HL-60/S4 treated with retinoic acid at 250 ng/mL for 4 days and 3 days (cell line): Measurements from ENCODE around the gene WNT9A.

Experiments used
- in situ Hi-C: fragments of 300-500 bp; cut with MboI; formaldehyde crosslinking; loops from 2 replicates; pipeline ENCODE4 v1.7.0; 2022; ENCODE audit warnings: low sequenced_read_pairs

The WNT9A gene

DNA sequence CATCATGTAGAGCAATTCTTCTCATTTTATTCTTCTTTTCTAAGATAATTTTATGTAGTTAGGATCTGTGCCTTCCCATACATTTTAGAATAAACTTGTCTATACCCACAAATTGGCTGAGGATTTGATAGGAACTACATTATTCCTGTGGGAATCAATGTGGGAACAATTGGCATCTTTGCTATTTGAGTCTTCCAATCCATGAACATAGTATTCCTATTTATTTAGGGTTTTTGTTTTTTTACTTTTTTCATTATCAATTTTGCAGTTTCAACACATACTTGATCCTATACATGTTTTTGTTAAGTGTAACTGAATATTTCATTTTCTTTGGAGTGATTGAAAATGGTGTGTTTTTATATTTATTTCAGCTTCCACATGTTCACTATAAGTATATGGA lies 8.1 kb upstream of the WNT9A start:
- in situ Hi-C loops = loop anchor here (25.0 kb wide), 1 partner anchor 194 kb away; no protein-coding TSS in a partner anchor

DNA sequence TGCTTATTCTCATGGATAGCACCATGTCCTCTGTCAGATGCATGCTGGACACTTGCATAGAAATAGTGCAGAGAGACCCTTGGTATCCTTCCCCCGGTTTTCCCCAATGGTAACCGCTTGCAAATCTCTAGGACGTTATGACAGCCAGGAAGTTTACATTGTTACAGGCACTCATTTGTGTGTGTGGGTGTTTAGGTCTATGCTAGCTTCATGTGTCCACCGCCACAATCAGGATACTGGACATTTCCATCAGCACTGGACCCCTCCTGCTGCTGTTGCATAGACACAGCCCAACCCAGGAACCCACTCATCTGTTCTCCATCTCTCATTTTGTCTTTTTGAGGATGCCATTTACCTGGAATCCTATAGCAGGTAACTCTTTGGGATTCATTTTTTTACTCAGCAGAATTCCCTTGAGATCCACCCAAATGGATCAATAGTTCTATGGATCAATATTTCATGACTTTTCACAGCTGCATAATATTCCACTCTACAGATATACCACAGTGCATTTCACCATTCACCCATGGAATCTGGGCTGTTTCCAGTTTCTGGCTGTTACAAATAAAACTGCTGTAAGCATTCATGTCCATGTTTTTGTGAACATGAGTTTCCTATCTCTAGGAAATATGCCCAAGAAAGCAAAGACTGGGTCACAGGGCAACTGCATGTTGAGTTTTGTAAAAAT lies 6.6 kb upstream of the WNT9A start:
- in situ Hi-C loops = loop anchor here (25.0 kb wide), 1 partner anchor 192 kb away; no protein-coding TSS in a partner anchor

DNA sequence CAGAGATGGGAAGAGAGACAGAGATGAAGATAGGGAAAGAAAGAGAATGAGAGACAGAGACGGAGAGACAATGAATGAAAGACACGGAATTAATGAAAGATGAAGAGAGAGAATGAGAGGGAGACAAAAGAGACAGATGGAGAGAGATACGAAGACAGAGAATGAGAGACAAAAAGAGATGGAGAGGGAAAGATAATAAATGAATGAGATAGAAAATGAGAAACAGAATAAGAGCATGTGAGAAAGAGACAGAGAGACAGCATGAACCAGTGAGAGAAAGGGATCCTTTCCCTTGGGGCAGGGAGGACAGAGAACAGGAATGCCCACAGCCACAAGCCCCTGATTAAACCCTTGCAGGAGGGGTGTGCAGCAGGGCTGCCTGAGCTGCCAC lies 5.3 kb upstream of the WNT9A start:
- in situ Hi-C loops = loop anchor here (25.0 kb wide), 1 partner anchor 191 kb away; no protein-coding TSS in a partner anchor

DNA sequence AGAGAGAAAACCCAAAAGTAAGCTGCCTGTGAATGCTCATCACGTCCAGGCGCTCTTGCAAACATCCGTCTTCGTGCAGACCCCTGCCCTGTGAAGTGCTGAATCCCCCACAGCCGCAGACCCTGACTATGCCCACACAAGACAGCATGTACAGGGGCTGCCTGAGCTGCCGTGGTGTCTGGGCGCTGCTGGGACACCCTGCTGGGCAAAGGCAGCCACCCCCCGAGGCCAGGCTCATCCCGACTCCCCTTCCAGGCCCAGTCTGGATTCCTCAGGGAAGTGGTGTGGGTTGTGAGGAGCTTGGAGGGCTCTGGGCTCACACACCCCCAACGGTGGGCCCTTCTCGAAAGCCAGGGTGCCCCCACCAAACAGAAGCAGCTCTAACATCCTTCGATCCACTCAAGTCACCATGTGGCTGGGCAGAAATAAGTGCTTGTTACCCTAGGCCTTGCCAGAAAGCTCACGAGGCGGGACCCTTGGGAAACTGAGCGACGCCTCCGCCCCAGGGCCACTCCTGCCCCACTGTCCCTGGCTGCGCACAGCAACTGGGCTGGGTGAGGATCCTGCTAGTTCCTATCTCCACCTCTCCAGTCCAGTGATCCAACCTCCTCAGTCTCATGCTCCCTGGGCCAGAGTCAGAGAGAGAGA lies 4.8 kb upstream of the WNT9A start:
- in situ Hi-C loops = loop anchor here (25.0 kb wide), 1 partner anchor 190 kb away; no protein-coding TSS in a partner anchor

DNA sequence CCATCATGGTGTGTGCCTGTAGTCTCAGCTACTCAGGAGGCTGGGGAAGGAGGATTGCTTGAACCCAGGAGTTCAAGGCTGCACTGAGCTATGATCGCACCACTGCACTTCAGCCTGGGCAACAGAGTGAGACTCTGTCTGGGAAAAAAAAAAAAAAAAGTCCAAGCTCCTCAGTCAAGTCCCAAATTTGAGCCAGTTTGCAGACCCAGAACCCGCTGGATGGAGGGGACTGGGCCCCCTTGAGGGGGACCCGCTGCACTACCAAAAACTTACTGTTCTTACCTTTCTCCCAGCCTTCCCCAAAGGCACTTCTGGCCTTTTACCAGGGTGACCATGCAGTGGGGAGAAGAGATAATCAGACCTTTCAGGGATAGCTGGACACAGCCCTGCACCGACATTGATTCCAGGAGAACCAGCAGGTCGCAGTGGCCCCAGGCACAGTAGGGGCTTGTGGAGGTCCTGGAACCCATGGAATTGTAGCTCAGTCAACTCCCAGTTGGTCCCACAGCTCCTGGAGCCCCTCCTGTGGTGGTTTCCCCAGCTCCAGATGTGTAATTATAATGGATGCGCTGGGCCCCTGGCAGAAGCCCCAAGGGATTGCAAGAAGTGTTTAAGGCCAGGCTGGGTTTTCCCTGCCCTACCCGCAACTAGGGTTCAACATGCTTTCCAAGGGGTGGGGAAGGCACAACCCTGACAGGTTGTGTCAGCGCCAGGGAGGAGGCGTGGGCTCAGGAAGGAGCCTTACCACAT lies 4.1 kb upstream of the WNT9A start:
- in situ Hi-C loops = loop anchor here (25.0 kb wide), 1 partner anchor 189 kb away; no protein-coding TSS in a partner anchor

DNA sequence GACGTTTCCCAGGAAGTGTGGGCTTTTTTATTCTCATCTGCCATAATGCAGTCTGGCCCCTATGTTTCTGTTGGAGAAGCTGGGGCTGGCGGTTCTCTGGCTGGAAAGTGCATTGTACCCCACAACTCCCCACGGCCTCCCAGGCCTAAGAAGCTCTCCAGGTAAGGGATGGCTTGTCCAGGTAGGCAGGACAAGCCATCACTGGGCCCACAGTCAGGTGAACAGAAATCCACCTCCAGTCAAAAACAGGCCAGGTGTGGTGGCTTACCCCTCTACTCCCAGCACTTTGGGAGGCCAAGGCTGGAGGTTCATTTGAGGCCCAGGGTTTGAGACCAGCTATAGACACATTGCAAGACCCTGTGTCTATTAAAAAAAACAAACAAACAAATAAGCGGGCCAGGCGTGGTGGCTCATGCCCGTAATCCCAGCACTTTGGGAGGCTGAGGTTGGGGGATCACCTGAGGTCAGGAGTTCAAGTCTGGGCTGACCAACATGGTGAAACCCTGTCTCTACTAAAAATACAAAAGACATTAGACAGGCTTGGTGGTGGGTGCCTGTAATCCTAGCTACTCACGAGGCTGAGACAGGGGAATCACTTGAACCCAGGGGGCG lies 3.1 kb upstream of the WNT9A start:
- in situ Hi-C loops = loop anchor here (25.0 kb wide), 1 partner anchor 189 kb away; no protein-coding TSS in a partner anchor

DNA sequence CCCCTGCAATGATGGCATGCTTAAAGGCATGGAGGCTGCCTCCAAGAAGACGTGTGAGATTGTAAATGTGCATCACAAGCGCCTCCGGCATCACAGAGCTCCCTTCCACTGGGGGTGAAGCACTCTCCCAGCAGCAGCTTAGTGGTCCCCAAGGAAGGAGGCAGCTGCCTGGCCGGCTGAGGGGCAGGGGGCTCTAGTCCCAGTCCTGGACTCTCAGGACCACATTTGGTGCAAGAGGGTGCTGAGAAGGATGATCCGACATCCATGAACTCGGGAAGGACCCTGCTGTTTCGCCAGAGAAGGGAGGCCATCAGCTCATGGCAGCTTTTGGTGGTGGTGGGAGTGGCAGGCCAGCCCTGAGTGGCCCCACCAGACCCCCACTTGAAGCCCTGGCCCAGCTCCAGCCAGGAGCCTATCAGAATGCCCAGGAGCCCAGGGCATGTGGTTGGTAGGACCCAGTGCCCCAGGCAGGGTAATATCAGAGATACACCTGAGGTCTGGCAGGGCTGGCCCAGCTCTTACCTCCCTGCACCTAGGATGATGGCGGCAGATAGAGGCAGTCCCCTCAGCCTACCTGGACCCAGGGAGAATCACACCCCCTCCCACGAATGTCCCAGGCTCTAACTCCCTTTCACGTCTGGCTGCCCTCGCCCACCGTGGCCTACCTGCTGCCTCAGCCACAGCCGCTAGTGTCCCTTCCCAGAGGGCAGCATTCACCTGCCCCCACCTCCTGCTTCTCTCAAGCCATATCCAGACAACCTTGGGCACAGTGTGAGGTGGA lies 2.4 kb upstream of the WNT9A start:
- in situ Hi-C loops = loop anchor here (25.0 kb wide), 1 partner anchor 188 kb away; no protein-coding TSS in a partner anchor

DNA sequence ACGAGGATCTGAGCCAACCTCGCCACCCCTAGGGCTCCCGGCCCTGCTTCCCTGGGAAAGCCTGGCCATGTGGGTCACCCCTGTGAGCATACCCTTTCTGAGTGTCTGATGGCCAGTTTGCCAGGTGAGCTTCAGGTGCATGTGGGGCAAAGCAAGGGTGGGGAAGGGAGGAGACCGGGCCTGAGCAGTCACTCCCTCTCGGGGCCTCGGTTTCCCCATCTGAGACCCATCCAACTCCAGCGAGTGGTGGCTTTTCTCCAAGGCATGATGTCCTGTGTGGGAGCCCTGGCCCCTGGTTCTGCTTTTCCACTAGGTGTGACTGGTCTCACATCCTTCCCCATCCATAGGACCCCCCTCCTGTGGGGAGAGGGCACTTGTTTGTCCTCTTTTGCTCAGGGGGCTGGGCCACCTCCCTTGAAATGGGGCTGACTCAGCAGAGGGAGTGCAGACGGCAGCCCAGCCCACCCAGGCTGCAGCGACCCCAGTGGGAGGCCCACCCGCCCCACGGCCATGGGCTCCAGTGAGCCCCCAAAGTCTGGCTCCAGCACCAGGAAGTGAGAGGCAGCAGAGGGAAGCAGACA lies 1.7 kb upstream of the WNT9A start:
- in situ Hi-C loops = no loop called here

DNA sequence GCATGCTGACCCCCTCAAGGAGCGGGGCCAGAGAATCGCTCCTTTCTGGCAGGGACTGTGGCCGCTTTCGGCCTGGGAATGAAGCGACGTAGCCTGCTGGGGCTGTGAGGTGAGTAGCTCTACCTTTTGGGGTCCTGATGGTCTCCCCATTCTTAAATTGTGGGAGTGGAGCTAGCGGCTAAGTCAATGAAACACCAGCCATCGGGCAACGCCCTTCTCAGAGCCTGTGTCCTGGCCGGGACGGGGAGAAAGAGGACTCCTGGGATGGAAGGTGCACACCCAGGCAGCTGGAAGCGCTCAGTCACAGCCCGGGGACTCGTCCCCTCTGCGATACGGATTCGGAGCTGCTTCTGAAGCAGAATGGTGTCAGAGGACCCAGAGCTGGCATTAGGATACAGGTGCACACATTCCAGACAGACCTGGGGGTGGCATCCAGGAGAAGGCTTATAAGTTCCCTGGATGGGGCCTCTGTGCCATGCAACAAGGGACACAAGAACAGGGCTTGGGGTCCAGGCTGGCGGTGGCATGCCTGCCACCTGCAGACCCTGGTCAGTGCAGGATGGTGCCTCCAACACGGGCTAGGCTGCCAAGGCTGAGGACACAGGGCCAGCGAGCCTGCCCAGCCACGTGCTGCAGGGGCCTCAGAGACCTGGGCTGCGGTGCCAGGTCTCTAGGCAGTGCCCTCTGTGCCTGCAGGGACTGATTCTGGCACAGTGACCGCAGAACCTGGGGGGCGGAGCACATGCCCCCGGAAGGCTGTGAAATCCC lies 945 bp upstream of the WNT9A start:
- in situ Hi-C loops = no loop called here

DNA sequence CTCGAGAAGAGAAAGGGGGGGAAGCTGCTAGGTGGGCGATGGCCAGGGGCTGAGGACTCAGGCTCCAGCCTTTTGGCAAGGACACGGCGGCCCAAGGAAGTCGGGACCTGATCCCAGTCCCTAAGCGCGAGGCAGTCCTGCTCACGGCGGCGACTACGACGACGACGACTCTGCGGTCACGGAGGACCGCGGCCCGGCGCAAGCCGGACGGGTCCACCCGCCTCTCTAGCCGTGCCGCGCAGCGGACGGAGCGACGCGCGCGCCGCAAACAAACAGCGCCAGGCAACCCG lies 401 bp downstream of the WNT9A start:
- in situ Hi-C loops = no loop called here

DNA sequence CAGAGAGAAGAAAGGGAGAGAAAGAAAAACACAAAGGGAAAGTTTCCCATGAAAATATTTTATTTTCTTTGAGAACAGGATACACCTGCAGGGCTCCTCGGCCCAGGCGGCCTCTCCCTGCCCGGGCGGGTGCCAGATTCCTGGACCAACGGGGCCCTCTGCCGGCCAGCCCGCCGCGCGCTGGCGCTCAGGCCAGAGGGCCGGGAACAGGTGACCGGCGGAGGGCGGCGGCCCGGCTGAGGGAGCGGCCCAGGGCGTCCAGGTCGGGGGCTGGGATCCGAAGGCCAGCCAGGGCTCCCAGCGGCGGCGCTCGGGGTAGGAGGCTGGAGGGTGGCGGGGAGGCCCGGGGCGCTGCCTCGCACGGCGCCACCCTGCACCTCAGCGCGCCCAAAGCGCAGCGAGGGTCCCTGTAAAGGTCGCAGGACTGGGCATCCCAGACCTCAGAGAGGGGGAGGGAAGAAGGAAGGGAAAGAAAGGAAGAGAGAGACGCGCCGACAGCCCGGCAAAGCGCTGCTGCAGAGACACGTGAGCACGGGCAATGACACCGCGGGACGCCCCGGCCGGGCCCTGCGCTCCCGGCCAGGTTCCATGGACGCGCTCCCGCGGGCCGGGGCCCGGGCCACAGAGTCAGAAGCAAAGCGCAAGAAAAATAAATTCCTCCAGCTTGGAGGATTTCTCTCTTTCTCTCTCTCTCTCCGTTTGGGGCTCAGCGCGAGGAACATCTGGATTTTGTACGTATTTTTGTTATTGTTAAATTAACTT lies 927 bp downstream of the WNT9A start:
- in situ Hi-C loops = no loop called here

DNA sequence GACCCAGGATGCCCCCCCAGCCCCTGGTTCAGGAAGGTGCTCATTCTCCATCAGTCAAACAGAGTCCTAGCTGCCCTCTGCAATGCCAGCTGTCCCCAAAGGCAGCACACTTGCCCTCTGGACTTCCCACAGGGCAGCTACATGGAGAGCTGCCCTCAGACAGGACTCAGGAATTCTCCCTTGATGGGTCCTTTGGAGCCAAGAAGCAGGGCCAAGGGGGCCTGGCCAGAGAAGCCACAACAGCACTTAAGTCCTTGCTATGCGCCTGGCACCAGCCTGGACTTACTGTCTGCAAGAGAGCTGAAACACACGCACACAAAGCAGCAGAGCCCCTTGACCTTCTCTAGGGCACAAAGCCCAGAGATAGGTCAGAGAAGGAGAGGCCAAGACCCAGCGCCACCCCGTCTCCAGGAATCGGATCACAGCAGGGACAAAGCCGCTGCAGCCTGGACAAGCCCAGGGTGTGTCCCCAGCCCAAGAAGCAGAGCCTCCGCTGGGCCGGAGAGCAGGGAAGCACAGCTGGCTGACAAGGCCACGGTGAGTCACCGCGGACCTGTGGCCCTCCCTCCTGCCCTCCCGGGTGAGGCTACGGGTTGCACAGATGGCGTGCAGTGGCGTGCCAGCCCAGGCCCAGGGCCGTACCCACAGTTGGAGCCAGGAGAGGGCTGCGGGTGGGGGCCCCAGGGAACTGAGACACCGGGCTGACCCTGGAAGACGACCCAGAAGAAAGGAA lies 1.7 kb downstream of the WNT9A start:
- in situ Hi-C loops = no loop called here

DNA sequence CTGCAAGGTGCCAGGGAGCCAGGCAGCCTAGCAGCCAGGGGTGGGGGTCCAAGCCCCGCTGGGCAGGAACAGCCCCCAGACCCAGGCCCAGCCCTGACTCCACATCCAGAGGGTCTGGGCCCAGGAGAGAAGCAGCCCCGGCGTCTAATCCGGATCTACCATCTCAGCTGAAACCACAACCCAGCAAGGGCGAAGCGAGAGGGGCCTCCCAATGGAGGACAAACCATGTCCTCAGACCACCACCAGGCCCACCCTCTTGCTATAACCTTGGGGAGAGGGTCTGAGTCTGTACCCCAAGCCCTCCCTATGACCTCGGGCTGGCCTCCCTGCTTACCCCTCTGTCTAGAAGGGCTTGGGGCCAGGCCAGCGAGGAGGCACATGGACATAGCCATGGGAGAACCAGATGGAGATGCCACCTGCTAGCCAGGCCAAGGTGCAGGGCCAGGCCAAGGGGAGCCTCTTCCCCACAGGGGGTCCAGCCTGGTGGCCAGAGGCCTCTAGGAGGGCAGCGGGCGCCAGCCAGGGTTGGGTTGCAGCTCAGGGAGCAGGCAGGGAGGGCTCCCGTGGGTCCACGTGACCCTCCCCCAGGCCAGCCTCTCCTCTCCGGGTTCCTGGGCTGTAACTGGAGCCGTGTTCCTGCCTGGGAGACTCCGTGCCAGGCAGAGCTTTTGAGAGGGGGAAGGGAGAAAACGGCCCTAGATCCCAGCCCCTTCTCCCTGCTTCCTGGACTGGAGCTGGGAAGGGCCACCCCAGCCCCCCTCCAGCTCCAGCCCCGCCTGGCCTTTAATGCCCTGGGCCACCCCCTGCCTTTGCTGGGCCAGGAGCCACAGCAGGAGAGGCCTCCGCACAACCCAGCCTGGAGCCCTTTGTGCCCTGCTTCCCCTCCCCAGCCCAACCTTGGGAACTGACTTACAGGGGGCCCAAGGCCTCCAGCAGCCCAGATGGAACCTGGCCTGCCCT lies 2.5 kb downstream of the WNT9A start:
- in situ Hi-C loops = no loop called here

DNA sequence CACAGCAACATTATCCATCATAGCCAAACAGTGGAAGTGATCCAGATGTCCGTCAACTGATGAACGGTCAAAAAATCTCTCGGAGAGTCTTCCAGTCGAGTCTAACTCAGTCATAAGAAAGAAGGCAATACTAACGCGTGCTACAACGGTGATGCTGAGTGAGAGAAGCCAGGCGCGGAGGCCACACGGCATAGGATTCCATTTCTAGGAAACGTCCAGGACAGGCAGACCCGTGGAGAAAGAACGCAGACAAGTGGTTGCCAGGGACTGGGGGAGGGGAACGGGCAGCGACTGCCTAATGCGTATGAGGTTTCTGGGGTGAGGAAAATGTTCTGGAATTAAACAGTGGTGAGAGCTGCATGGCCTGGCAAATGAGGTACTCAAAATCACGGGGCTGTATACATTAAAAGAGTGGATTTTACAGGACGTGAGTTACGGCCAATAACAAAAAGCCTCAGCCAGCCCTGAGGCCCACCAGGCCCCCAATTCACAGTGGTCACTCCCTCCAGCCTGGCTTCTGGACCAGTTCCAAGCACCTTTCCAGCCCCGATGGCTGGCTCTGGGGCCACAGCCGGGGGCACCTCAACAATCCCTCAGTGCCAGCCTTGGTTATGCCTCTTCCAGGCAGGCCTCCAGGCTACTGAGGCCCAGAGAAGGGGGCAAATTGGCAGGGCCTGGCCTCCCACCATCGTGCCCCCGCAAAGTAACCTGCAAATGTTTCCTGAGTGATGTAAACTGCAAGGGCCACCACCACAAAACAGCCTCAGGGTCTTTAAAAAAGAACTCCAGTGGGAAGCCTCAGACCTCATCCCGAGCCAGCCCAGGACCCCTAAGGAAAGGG lies 3.4 kb downstream of the WNT9A start:
- in situ Hi-C loops = no loop called here

DNA sequence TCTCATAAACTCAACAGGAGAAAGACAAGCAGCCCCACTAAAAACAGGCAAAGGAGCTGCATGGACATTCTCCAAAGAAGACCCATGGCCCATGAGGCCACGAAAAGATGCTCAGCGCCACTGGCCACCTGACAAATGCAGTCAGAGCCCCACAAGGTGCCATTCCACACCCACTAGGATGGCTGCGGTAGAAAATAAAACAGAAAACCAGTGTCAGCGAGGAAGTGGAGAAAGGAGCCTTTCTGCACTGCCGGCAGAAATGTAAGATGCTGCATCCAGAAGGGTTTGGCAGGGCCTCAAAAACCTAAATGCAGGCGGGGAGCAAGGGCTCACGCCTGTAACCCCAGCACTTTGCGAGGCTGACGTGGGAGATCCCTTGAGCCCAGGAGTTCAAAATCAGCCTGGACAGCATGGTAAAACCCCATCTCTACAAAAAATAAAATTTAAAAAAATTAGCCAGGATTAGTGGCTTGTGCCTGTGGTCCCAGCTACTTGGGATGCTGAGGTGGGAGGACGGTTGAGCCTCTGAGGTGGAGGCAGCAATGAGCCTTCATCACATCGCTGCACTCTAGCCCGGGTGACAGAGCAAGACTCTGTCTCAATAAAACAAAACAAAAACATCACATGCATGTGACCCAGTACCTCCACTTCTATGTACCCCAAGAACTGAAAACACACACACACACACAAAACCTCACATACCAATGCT lies 4.2 kb downstream of the WNT9A start:
- in situ Hi-C loops = no loop called here
